ENCODE results near the gene DNAJC18. TPM values are rescaled to one million over a fixed set of nuclear protein-coding genes. Genes with fewer than 3 reads are reported as not detected.

Gene DNAJC18
- total RNA-seq, 1 experiment from 2014 or later = 16.7 TPM

DNA sequence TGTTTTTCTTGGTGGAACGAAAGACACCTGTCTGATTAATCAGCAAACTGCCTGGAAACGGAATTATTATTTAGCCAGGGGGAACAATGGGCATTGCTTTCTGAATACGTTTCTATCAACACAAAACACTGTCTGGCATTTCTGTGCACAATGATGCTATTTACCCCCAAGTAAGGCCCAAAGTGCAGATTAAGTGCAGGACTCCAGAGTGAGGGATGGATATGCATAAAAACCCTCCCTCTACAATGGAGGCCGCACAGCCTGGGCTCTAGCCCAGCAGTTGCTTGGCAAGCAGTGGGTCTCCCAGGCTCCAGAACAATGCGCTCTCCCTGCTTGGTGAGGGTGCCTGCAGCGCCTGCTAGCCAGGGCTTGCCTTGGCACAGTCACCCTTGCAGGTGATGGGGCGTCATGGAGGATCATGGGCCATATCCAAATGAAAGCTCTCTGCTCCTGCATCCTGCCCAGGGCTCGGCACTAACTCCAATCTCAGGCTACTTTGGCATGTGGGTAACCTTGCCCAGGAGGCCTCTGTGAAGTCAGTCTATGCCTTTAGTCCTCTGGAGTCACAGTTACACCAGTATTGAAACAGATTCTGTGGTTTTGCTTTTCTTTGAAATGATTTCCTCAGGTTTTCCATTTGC, 24.0 kb downstream of the DNAJC18 start:
- POLR2A ChIA-PET (ENCODE audit: low non-redundant PET) = no interaction called here
- CTCF ChIA-PET = no interaction called here
- DNase-seq (ENCODE audit: low spot score) = no peak
- H3K36me3 ChIP-seq (ENCODE audit: insufficient read depth, low read length, poor library complexity, severe bottlenecking) = no peaks in the 10 kb centered on the region
- H3K4me1 ChIP-seq (ENCODE audit: insufficient read depth, low read length, poor library complexity, severe bottlenecking) = no peaks in the 10 kb centered on the region
- no peaks in the 10 kb centered on the region for H3K27me3 ChIP-seq (replicated peaks; ENCODE audit: insufficient read depth, low read depth, low read length, poor library complexity)
- no peak overlapping the region for H3K4me3 ChIP-seq (ENCODE audit: low read depth, low read length, poor library complexity, severe bottlenecking)
- intact Hi-C loops (cut with micrococcal nuclease; ENCODE audit: unreplicated experiment) = no loop called here
- no TSS peak for BruUV-seq (replicated peaks)
- H3K9me3 ChIP-seq (ENCODE audit: low read depth, low read length, poor library complexity, severe bottlenecking) = no peaks in the 10 kb centered on the region
- H3K27ac ChIP-seq (ENCODE audit: low read depth, low read length, poor library complexity, severe bottlenecking) = no peak overlapping the region
- TF ChIP-seq, protein P1, sequence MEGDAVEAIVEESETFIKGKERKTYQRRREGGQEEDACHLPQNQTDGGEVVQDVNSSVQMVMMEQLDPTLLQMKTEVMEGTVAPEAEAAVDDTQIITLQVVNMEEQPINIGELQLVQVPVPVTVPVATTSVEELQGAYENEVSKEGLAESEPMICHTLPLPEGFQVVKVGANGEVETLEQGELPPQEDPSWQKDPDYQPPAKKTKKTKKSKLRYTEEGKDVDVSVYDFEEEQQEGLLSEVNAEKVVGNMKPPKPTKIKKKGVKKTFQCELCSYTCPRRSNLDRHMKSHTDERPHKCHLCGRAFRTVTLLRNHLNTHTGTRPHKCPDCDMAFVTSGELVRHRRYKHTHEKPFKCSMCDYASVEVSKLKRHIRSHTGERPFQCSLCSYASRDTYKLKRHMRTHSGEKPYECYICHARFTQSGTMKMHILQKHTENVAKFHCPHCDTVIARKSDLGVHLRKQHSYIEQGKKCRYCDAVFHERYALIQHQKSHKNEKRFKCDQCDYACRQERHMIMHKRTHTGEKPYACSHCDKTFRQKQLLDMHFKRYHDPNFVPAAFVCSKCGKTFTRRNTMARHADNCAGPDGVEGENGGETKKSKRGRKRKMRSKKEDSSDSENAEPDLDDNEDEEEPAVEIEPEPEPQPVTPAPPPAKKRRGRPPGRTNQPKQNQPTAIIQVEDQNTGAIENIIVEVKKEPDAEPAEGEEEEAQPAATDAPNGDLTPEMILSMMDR (conservative IDR thresholded peaks at IDR 0.05; ENCODE audit: low read depth, low read length) = no peak
- no peak for TF ChIP-seq EZH2 (IDR thresholded peaks at IDR 0.05; ENCODE audit: borderline replicate concordance, low read depth, low read length, poor library complexity, severe bottlenecking)

DNA sequence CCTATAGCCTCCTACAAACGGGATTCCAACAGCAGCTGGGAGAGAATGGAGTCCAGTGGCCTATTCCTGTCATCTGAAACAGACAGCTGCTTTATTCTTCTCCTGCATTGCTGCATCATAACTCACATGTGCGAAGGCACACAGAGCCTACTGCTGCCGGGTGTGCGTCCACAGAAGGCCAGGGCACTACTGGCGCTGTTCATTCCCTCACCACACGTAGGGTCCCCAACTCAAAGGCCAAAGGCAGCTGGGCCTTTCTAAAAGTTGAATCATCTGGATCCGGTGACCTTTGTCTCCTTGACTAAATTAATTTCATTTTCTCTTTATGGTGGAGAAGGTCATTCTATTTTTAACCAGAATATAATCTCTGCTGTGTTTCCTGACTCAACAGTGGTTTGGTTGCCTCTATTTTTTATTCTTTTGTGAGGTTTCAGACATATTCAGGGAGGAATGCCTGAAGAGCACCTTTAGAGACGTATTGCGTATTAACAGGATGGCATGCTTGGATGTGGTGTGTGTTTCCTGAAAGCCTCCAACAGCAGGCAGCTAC, 24.7 kb downstream of the DNAJC18 start:
- no peaks in the 10 kb centered on the region for H3K4me1 ChIP-seq (ENCODE audit: insufficient read depth, low read length, poor library complexity, severe bottlenecking)
- ChIA-PET POLR2A (ENCODE audit: low non-redundant PET) (no interaction called here), CTCF (no interaction called here)
- no TSS peak for BruUV-seq (replicated peaks)
- TF ChIP-seq EZH2 (IDR thresholded peaks at IDR 0.05; ENCODE audit: borderline replicate concordance, low read depth, low read length, poor library complexity, severe bottlenecking) = no peak
- TF ChIP-seq, protein P1 (conservative IDR thresholded peaks at IDR 0.05; ENCODE audit: low read depth, low read length) = no peak
- H3K27me3 ChIP-seq (replicated peaks; ENCODE audit: insufficient read depth, low read depth, low read length, poor library complexity) = no peaks in the 10 kb centered on the region
- DNase-seq (ENCODE audit: low spot score) = no peak
- H3K9me3 ChIP-seq (ENCODE audit: low read depth, low read length, poor library complexity, severe bottlenecking) = no peaks in the 10 kb centered on the region
- no peak overlapping the region for H3K27ac ChIP-seq (ENCODE audit: low read depth, low read length, poor library complexity, severe bottlenecking)
- no peaks in the 10 kb centered on the region for H3K36me3 ChIP-seq (ENCODE audit: insufficient read depth, low read length, poor library complexity, severe bottlenecking)
- H3K4me3 ChIP-seq (ENCODE audit: low read depth, low read length, poor library complexity, severe bottlenecking) = no peak overlapping the region
- intact Hi-C loops (cut with micrococcal nuclease; ENCODE audit: unreplicated experiment) = no loop called here

DNA sequence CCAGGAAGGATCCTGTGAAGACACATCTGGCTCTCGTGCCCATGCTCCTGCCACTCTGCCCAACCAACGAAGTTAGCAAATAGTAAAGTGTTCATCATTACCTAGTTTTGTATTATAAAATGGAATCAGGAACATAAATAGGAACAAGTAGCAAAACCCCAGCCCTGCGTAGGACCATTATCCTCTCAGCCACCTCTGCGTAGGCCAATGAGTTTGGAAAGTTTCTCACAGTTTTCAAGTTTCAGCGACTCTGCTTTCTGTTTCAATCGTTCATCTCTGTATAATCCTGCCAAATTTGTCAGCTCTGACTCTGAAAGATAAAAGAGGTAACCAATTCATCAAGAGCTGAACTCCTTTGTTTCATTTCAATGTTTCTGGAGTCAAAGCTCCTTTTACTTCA, 25.4 kb downstream of the DNAJC18 start:
- CTCF ChIA-PET = no interaction called here
- no peak for TF ChIP-seq EZH2 (IDR thresholded peaks at IDR 0.05; ENCODE audit: borderline replicate concordance, low read depth, low read length, poor library complexity, severe bottlenecking)
- TF ChIP-seq, protein P1 (conservative IDR thresholded peaks at IDR 0.05; ENCODE audit: low read depth, low read length) = no peak
- BruUV-seq (replicated peaks) = no TSS peak
- POLR2A ChIA-PET (ENCODE audit: low non-redundant PET) = no interaction called here
- Histone ChIP-seq H3K4me3 (ENCODE audit: low read depth, low read length, poor library complexity, severe bottlenecking) (no peak overlapping the region), H3K4me1 (ENCODE audit: insufficient read depth, low read length, poor library complexity, severe bottlenecking) (no peaks in the 10 kb centered on the region), H3K36me3 (ENCODE audit: insufficient read depth, low read length, poor library complexity, severe bottlenecking) (no peaks in the 10 kb centered on the region), H3K27me3 (replicated peaks; ENCODE audit: insufficient read depth, low read depth, low read length, poor library complexity) (no peaks in the 10 kb centered on the region), H3K27ac (ENCODE audit: low read depth, low read length, poor library complexity, severe bottlenecking) (no peak overlapping the region), H3K9me3 (ENCODE audit: low read depth, low read length, poor library complexity, severe bottlenecking) (no peaks in the 10 kb centered on the region)
- intact Hi-C loops (cut with micrococcal nuclease; ENCODE audit: unreplicated experiment) = no loop called here
- no peak for DNase-seq (ENCODE audit: low spot score)

Data from A673 (cell line).